GM19438 (cell line): ENCODE data around the gene POU4F2.

Experiments
- ATAC-seq: cut with Tn5 transposase; IDR thresholded peaks from one replicate; pipeline ENCODE4 v1.9.1; 2021; ENCODE audit warnings: low read depth; ENCODE audit not compliant: unreplicated experiment

Gene POU4F2

GRCh38 chr4:146638786-146639505 is at the start of gene POU4F2:
Gene POU4F2 (plus strand): TSS chr4:146638893. CDS start chr4:146639141, 248 bp downstream.
- no peak for ATAC-seq

GRCh38 chr4:146590801-146591200 is 47.9 kb upstream of the POU4F2 start:
- no peak for ATAC-seq

- no peak for ATAC-seq
These were observed 46.7 kb upstream of the POU4F2 start for GRCh38 chr4:146592019-146592418.

- ATAC-seq: no peak
These were observed 5.8 kb upstream of the POU4F2 start for GRCh38 chr4:146632770-146633470.

- ATAC-seq: no peak
These were observed 5.3 kb upstream of the POU4F2 start for GRCh38 chr4:146633471-146633800.

GRCh38 chr4:146634825-146635224 is 3.9 kb upstream of the POU4F2 start:
- ATAC-seq: no peak

- ATAC-seq: no peak
These were observed 916 bp upstream of the POU4F2 start for GRCh38 chr4:146637621-146638332.

- ATAC-seq: no peak
These were observed 334 bp upstream of the POU4F2 start for GRCh38 chr4:146638333-146638785.

- no peak for ATAC-seq
These were observed 826 bp downstream of the POU4F2 start for GRCh38 chr4:146639506-146639932.

GRCh38 chr4:146640021-146640464 is 1.4 kb downstream of the POU4F2 start:
- no peak for ATAC-seq

GRCh38 chr4:146640465-146641061 is 1.9 kb downstream of the POU4F2 start:
- no peak for ATAC-seq

- no peak for ATAC-seq
These were observed 3.1 kb downstream of the POU4F2 start for GRCh38 chr4:146641762-146642161.

- no peak for ATAC-seq
These were observed 5.2 kb downstream of the POU4F2 start for GRCh38 chr4:146643812-146644401.

GRCh38 chr4:146645921-146646320 is 7.2 kb downstream of the POU4F2 start:
- no peak for ATAC-seq

GRCh38 chr4:146646593-146647325 is 8.1 kb downstream of the POU4F2 start:
- no peak for ATAC-seq

GRCh38 chr4:146647615-146648460 is 9.1 kb downstream of the POU4F2 start:
- no peak for ATAC-seq

GRCh38 chr4:146648461-146648783 is 9.7 kb downstream of the POU4F2 start:
- no peak for ATAC-seq

GRCh38 chr4:146649232-146649631 is 10.5 kb downstream of the POU4F2 start:
- ATAC-seq: no peak

- no peak for ATAC-seq
These were observed 11.3 kb downstream of the POU4F2 start for GRCh38 chr4:146650034-146650433.
